Fibroblast of pulmonary artery (primary cell): Measurements from ENCODE around the gene AK1.
"Not testable (repeated sequence)": the region's sequence is repeated elsewhere in the genome, so short reads cannot be mapped to it uniquely, and the experiment has no call there.

Source experiments
- DNase-seq: peaks from one replicate; pipeline ENCODE4 v3.0.0-alpha.2; 2010; ENCODE audit warnings: low read depth
- H3K4me3 ChIP-seq: replicated peaks from 2 replicates; pipeline ENCODE4 v1.5.1; 2011; ENCODE audit warnings: low read depth, mild to moderate bottlenecking, control low read depth, low read length, moderate library complexity
- TF ChIP-seq, protein P1 (sequence below): IDR thresholded peaks from 2 replicates; pipeline ENCODE4 v1.5.1; 2011; ENCODE audit warnings: mild to moderate bottlenecking, control low read depth, low read length, inconsistent platforms; ENCODE audit errors: missing control alignments

AK1 gene

DNA sequence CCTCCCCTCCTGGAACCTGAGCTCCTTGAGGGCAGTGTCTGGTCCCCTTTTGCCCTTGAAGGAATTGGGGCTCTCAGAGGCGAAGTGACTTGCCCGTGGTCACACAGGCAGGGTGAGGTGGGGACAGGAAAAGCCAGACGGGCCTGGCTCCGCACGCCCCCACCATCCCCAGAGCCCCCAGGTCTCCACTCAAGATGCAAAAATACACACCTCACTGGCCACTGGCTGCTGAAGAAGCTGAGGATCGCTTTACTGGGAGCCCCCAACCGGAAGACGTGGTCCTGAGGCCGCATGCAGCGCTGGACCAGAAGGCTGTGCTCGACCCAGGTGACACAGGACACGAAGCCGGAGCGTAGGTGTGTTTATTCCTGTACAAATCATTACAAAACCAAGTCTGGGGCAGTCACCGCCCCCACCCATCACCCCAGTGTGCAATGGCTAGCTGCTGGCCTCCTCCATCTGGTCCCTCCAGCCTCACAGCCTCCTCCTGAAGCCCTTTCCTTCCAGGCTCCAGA, 7.6 kb upstream of the AK1 start:
- no peak overlapping the region for H3K4me3 ChIP-seq
- no peak for DNase-seq
- TF ChIP-seq, protein P1, sequence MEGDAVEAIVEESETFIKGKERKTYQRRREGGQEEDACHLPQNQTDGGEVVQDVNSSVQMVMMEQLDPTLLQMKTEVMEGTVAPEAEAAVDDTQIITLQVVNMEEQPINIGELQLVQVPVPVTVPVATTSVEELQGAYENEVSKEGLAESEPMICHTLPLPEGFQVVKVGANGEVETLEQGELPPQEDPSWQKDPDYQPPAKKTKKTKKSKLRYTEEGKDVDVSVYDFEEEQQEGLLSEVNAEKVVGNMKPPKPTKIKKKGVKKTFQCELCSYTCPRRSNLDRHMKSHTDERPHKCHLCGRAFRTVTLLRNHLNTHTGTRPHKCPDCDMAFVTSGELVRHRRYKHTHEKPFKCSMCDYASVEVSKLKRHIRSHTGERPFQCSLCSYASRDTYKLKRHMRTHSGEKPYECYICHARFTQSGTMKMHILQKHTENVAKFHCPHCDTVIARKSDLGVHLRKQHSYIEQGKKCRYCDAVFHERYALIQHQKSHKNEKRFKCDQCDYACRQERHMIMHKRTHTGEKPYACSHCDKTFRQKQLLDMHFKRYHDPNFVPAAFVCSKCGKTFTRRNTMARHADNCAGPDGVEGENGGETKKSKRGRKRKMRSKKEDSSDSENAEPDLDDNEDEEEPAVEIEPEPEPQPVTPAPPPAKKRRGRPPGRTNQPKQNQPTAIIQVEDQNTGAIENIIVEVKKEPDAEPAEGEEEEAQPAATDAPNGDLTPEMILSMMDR = no peak

DNA sequence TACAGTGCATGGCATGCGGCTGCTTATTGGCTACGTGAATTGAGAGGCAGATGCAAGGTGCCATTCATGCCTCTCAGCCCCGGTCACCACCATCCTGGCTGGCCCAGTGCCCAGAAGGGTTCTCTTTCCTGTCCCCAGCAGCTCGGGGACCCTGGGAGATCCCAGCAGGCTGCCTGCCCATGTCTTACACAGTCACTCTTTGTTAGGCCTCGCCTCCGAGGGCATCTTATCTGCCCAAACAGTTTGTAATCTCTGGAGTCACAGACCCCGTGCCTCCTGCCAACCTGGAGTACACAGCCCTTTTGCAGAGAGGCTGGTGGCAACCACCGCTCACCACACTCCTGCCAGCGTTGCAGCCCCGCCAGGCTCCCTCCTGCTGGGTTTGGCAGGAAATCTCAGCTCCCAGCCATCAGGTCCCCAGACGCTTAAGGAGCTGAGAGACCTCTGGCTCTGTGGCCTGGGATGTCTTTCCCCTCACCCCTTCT, 7.0 kb upstream of the AK1 start:
- TF ChIP-seq, protein P1 = no peak
- no peak for DNase-seq
- no peak overlapping the region for H3K4me3 ChIP-seq

DNA sequence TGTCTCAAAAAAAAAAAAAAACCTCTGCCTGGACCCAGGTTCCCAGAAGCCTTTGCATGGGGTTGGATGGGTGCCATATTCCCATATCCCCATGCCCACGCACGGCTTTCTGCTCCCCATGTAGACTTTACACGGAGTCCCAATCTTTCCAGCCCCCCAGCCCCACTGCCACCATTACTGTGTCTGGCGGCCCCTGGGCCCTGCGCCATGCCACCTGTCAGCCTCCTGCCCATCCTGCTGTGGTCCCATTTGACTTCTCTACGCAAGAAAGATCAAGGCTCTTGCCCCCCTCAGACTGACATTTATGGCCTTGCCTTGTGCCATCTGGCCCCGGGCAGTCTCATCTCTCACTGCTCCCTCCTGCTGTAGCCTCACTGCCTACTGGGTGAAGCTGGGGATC, 6.5 kb upstream of the AK1 start:
- no peak overlapping the region for H3K4me3 ChIP-seq
- TF ChIP-seq, protein P1 = no peak
- no peak for DNase-seq

DNA sequence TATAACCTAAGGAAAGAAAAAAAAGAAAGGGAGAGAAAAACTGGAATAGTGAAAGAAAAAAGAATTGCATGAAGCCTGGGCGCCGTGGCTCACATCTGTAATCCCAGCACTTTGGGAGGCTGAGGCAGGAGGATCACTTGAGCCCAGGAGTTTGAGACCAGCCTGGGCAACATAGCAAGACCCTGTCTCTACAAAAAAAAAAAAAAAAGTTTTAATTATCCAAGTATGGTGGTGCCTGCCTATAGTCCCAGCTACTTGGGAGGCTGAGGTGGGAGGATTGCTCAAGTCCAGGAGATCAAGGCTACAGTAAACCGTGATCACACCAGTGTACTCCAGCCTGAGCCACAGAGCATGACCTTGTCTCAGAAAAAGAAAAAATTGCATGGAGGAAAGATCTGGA, 4.2 kb upstream of the AK1 start:
- not testable (repeated sequence) for DNase-seq, H3K4me3 ChIP-seq

DNA sequence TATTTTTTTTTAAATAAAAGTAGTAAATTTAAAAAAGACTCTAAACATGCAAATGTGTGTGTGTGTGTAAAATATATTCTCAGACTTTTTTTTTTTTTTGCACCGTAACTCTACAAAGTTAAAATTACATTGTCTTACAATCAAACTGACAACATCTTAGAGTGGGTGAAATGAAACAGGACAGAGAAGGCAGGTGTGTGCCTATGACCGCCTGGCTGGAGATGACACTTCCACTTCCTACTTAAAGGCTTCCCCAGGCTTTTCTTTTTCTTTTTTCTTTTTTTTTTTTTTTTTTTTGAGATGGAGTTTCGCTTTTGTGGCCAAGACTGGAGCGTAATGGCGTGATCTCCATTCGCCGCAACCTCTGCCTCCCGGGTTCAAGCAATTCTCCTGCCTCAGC, 2.7 kb upstream of the AK1 start:
- no peak for DNase-seq
- no peak overlapping the region for H3K4me3 ChIP-seq
- TF ChIP-seq, protein P1 = no peak

DNA sequence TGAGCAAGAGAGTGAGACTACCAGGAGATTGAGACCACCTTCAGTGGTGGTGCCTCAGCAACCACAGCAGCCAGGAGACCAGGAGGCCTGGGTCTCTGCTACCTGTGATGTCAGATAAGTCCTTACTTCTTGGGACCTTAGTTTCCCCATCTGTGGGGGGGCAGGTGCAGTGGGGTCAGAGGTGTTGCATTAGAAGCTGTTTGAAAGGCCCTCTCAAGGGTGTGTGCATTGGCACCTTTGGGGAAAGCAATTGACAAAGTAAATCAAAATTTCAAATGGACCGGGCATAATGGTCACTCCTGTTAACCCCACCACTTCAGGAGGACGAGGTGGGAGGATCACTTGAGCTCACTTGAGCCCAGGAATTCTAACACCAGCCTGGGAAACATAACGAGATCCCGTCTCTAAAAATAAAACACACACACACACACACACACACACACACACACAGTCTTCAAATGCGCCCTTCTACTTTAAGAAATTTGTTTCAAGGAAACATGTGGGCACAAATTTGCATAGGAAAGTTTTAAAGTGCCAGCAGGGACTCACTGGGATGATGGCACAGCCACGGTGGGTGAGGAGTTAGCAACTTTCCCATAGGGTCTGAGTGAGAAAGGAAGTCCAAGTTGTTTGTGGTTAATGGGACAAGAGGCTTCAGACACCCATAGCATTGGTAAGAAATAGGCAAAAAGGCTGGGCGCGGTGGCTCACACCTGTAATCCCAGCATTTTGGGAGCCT, 1.3 kb upstream of the AK1 start:
- DNase-seq = no peak
- TF ChIP-seq, protein P1 = no peak

DNA sequence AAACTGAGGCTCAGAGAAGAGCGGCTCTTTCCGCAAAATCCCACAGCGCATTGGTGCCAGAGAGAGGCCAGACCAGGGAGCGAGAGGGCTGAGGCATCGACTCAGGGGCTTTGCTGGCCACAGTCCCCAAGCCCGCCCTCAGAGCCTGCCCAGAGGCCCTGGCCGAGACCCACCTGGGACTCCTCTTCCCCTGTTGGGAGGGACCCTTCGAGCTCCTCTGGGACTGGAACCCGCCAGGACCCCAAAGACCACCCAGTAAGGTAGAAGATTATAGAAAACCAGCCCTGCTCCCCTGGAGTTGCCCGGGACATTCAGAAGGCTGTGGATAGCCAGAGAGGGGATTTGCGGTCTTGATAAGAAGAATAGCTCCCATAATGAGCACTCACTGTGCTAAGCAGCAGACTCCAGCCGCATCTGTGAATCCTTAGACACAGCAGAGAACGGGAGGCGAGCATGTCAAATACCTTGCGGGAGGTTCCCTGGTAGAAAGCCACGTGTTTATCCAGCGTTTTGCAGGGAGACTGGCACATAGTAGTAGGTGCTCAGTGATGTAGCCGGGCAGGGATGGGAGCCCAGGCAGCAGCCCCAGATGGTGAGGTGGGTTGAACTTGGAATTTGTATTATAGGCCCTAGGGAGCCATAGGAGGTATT, 651 bp upstream of the AK1 start:
- no peak for DNase-seq
- TF ChIP-seq, protein P1 = no peak
- peak overlapping the region; percentile 60 for H3K4me3 ChIP-seq

More for the DNA sequence above, 1.3 kb upstream of the AK1 start:
- H3K4me3 ChIP-seq = no peak overlapping the region
